Stomach smooth muscle (tissue), 2 donors: ENCODE data around the gene BMPER.
A peak's percentile ranks its signal among the peaks of the same experiment; 100 is the strongest.

ENCODE experiments used
- H3K27ac ChIP-seq: one replicate; pipeline ENCODE4 v1.7.0; 2013; ENCODE audit warnings: mild to moderate bottlenecking, low read length, inconsistent platforms
- H3K27me3 ChIP-seq, 2 donors: one replicate each; pipeline ENCODE4 v1.7.0; 2013; ENCODE audit warnings: low read length in 2 of 2; ENCODE audit not compliant: insufficient read depth in 2 of 2, control insufficient read depth in 1 of 2
- H3K36me3 ChIP-seq, 2 donors: one replicate each; pipeline ENCODE4 v1.7.0; 2013; ENCODE audit warnings: low read length in 2 of 2; ENCODE audit not compliant: control insufficient read depth in 2 of 2, insufficient read depth in 2 of 2
- H3K4me1 ChIP-seq: one replicate; pipeline ENCODE4 v1.7.0; 2013; ENCODE audit warnings: low read length; ENCODE audit not compliant: control insufficient read depth, insufficient read depth
- H3K4me3 ChIP-seq, 2 donors: one replicate each; pipeline ENCODE4 v1.7.0; 2013; ENCODE audit warnings: low read length in 2 of 2
- H3K9ac ChIP-seq, 2 donors: one replicate each; pipeline ENCODE4 v1.7.0; 2013; ENCODE audit warnings: low read length in 2 of 2, mild to moderate bottlenecking in 1 of 2
- H3K9me3 ChIP-seq, 2 donors: one replicate each; pipeline ENCODE4 v1.7.0; 2013; ENCODE audit warnings: low read length in 2 of 2; ENCODE audit not compliant: control insufficient read depth in 2 of 2
- donor health status: healthy.
- donor health status: Pancreatic carcinoma.

Gene BMPER

DNA sequence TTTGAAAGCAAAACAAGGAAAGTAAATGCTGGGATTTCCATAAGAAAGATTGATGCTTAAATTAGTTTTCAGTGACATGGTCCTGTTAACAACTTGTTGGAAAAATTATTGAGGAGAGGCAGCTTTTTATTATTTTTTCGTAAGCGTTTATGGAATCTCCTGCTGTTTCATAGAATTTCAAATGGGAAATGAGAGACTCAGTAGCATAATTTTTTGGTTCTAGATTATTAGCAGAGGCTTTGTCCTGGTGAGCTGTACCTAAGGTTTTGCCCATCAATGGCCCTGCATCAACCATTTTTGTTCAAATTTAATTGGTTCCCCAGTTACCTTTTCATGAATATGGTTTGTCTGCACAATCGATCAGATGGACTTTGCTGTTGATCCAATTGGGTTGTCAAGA is 205.7 kb downstream of the BMPER start:
- no peak overlapping the region for H3K9ac ChIP-seq
- H3K27ac ChIP-seq = no peak overlapping the region
- no peaks in the 10 kb centered on the region for H3K9me3 ChIP-seq
- H3K27me3 ChIP-seq = no peaks in the 10 kb centered on the region
- no peaks in the 10 kb centered on the region for H3K4me1 ChIP-seq
- H3K4me3 ChIP-seq = no peak overlapping the region
- H3K36me3 ChIP-seq = no peaks in the 10 kb centered on the region

DNA sequence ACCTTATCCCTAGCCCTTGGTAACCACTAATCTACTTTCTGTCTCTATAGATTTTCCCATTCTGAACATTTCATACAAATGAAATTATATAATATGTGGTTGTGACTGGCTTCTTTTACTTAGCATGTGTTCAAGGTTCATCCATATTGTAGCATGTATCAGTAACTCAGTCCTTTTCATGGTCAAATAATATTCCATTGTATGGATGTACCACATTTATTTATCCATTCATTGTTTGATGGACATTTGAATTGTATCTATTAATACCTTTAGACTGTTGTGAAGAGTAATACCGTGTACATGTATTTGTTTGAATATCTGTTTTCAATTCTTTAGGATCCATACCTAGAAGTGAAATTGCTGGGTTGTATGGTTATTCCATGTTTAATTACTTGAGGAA is 210.2 kb downstream of the BMPER start:
- no peaks in the 10 kb centered on the region for H3K9me3 ChIP-seq
- peaks cover 4% of the 10 kb centered on the region for H3K4me1 ChIP-seq

DNA sequence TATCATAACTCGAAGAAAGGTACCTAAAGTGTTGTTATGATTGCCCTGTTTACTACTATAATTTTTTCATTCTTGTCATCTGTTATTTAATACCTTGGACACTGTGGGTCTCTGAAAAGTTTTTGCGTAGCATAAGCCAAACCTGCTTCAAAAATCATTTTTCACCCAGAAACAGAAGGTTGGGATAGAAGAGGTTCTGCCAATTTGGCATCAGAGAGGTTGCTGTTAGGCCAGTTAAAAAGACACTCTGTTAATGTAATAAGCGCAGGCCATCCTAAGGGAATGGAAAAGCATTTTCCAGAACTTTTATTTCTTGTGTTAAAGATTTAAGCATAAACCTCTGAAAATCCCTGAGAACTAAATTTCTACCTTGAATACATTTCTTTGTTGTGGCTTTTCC is 212.2 kb downstream of the BMPER start:
- Histone ChIP-seq H3K36me3 (no peaks in the 10 kb centered on the region), H3K9me3 (no peaks in the 10 kb centered on the region), H3K9ac (no peak overlapping the region), H3K4me3 (no peak overlapping the region), H3K4me1 (peaks cover 7% of the 10 kb centered on the region), H3K27ac (no peak overlapping the region), H3K27me3 (no peaks in the 10 kb centered on the region)

More for the DNA sequence above, 210.2 kb downstream of the BMPER start:
- Histone ChIP-seq H3K4me3 (no peak overlapping the region), H3K27me3 (no peaks in the 10 kb centered on the region), H3K27ac (no peak overlapping the region), H3K36me3 (no peaks in the 10 kb centered on the region), H3K9ac (no peak overlapping the region)

DNA sequence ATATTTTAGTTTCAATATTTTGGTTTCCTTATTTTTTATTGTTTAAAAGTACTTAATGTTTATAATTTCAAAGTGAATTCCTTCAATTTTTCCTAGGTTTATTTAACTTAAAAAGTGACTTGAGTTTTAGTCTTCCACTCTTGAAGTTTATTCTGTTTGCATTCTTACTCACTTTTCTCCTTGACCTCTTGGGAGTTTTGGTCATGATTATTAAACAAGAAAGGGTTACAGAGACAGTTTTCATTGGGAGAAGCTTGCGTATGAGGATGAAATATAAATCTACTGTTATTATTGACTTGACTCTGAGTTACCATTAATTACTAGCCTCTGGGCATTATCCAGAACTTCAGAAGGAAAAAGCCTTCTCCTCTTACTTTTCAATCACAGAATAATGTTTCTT is 216.0 kb downstream of the BMPER start:
- Histone ChIP-seq H3K27me3 (no peaks in the 10 kb centered on the region), H3K36me3 (no peaks in the 10 kb centered on the region), H3K4me3 (no peak overlapping the region), H3K4me1 (peaks cover 7% of the 10 kb centered on the region), H3K27ac (no peak overlapping the region), H3K9me3 (peaks cover 2 to 4% of the 10 kb centered on the region in 2 donors), H3K9ac (no peak overlapping the region)

DNA sequence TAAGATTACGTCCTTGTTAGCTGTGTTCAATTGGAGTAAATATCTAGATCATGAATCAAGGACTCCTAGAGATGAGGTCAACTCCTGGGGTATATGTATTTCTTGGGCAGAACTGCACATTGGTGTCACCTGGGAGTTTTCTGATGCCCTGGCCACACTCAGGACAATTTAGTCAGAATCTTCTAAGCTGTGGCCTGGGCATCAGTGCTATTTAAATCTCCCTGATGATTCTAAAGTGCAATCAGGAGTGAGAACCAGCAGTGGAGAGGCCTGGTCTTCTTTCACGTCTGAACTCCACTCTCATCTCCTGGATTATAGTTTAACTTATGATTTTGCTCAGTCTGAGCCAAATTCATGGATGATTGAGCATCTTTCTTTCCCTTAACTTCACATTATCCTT is 218.0 kb downstream of the BMPER start:
- H3K27ac ChIP-seq = no peak overlapping the region
- no peaks in the 10 kb centered on the region for H3K27me3 ChIP-seq
- H3K36me3 ChIP-seq = no peaks in the 10 kb centered on the region
- no peak overlapping the region for H3K4me3 ChIP-seq
- H3K9ac ChIP-seq = no peak overlapping the region
- H3K4me1 ChIP-seq = peaks cover 6% of the 10 kb centered on the region
- peaks cover 2 to 4% of the 10 kb centered on the region in 2 donors for H3K9me3 ChIP-seq

DNA sequence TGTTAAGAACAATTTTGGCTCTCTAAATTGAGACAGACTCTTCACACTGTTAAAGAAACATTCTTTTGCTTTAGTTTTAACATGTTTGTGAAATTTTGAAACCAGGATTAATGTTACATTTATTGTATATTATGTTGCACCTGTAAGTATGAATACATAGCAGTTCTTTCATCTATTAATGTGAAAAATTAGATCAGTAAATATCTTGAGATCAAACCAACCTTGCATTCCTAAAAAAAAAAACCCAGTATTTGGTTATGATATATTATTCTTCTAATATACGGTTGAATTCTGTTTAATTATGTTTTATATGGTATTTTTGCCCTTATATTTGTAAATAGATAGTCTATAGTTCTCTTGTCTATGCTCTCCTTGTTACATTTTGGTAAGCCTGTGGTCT is 219.4 kb downstream of the BMPER start:
- H3K9me3 ChIP-seq = peaks cover 2 to 4% of the 10 kb centered on the region in 2 donors
- H3K27me3 ChIP-seq = no peaks in the 10 kb centered on the region
- H3K9ac ChIP-seq = no peak overlapping the region
- peaks cover 2% of the 10 kb centered on the region for H3K4me1 ChIP-seq
- H3K4me3 ChIP-seq = no peak overlapping the region
- H3K36me3 ChIP-seq = no peaks in the 10 kb centered on the region
- H3K27ac ChIP-seq = no peak overlapping the region

DNA sequence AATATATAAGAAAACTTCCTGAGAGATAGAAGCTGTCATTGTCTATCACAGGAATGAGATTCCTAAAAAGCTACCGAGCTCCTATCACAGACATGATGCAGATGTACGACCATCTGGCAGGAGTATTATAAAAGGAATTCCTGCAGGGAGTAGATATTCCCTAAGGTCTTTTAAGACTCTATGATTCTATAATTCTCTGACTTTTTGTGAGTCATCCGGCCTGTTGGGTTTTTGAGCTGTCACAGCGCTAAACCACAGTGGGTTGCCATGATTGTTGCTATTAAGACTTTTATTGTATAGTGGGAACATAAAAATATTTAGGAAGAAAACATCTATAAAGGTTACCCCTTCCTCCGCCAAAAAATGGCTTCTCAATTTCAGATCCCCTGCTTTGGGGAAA is 223.4 kb downstream of the BMPER start:
- Histone ChIP-seq H3K9ac (no peak overlapping the region), H3K9me3 (peaks cover 0 to 4% of the 10 kb centered on the region in 2 donors), H3K4me1 (peaks cover 17% of the 10 kb centered on the region), H3K27me3 (no peaks in the 10 kb centered on the region), H3K4me3 (no peak overlapping the region), H3K36me3 (no peaks in the 10 kb centered on the region), H3K27ac (no peak overlapping the region)

DNA sequence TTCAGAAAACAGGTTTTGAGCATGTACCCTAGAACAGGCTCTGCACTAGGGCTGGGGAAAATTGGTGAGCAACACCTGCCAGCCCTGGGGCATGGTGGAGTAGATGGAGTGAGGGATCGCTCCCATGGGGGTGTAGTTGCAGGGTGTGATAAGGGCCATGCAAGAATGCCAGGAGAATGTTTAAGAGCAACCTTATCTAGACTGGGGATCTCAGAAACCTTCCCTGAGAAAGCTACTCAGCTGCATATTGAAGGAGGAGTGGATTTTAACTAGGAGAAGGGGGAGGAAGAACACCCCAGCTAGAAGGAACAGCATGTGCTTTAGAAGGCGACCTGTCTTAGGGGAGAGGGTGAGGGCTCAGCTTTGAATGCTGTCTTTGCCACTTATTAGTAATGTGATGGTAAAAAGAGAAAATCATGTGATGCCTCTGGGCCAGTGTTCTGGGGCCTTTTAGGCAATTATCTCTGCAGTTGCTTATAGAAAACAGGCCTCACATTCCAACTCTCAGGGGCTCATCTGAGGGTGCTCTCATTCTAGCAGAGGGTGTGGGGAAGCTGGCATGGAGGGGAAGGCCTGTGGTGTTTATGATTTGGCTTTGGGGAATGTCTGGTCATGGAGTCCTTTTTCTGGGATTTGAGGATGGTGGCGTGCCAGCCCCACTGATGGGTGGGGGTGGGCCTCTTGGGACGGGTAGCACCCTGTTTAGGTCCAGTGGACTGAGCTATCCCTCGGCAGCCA is 225.4 kb downstream of the BMPER start:
- Histone ChIP-seq H3K36me3 (no peaks in the 10 kb centered on the region), H3K9ac (no peak overlapping the region), H3K4me1 (peaks cover 30% of the 10 kb centered on the region), H3K27ac (no peak overlapping the region), H3K9me3 (no peaks in the 10 kb centered on the region), H3K27me3 (no peaks in the 10 kb centered on the region), H3K4me3 (no peak overlapping the region)

DNA sequence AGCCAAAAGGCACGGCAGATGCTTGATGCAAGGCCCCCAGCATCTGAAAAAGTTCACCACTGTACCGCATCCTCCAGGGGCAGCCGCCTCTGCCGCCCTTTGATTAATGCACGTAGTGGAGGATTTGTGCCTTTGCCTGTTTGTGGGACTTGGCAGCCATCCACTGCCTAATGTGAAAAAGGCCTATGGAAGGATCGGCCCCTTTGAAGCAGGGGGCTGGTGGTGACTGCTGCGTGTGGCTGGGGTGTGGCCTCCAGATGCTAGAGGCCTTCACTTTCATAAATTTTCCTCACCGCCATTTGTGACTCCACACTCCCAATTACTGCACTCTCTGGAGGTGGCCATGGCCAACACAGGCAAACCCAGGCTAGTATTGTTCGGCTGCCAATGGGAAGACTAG is 226.0 kb downstream of the BMPER start:
- Histone ChIP-seq H3K9me3 (no peaks in the 10 kb centered on the region), H3K4me1 (peaks cover 34% of the 10 kb centered on the region), H3K9ac (no peak overlapping the region), H3K36me3 (no peaks in the 10 kb centered on the region), H3K27me3 (no peaks in the 10 kb centered on the region), H3K27ac (no peak overlapping the region), H3K4me3 (peak overlapping the region in 1 of 2 donors; percentile 1)

DNA sequence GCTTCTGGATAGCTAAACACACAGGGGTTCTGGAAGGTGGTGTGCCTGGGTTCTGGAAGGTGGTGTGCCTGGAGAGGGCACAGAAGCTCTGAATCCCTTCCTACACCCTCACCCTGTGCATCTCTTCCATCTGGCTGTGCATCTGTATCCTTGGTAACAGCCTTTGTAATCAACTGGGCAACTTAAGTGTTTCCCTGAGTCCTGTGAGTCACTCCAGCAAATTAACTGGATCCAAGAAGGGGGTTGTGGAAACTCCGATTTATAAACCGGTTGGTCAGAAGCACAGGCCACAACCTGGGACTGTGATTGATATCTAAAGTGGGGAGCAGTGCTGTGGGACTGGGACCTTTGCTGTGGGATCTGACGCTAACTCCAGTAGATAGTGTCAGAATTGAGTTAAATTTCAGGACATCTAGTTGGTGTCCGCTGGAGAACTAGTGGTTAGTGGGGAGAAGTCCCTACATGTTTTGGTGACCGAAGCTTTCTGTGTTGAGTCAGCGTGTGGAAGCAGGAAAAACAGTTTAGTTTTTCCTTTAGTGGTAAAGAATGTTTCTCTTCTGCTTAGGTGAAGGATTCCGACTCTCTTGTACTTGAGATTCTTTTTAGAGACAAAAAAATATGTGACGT is 228.1 kb downstream of the BMPER start:
- Histone ChIP-seq H3K9me3 (no peaks in the 10 kb centered on the region), H3K27me3 (no peaks in the 10 kb centered on the region), H3K36me3 (no peaks in the 10 kb centered on the region), H3K4me1 (peaks cover 37% of the 10 kb centered on the region), H3K27ac (no peak overlapping the region), H3K4me3 (no peak overlapping the region), H3K9ac (no peak overlapping the region)
